Endothelial cell of umbilical vein (primary cell): ENCODE results near the gene SPRED1.

ENCODE experiments used
- CTCF ChIP-seq, 2 donors: IDR thresholded peaks; 1 replicate in 1 of 2; 2 replicates in 1 of 2; pipeline ENCODE4 v1.5.1; 2011; ENCODE audit warnings: low read length in 2 of 2, mild to moderate bottlenecking in 2 of 2, moderate library complexity in 2 of 2, control low read depth in 1 of 2, inconsistent platforms in 1 of 2, low read depth in 1 of 2; ENCODE audit not compliant: insufficient read depth in 1 of 2; ENCODE audit errors: extremely low read depth in 1 of 2
- EZH2 ChIP-seq: IDR thresholded peaks from 2 replicates; pipeline ENCODE4 v1.6.1; 2012; ENCODE audit warnings: borderline replicate concordance, low read depth, mild to moderate bottlenecking, moderate library complexity, low read length, inconsistent platforms; ENCODE audit not compliant: severe bottlenecking
- MAX ChIP-seq: IDR thresholded peaks from 2 replicates; pipeline ENCODE4 v1.6.1; 2011; ENCODE audit not compliant: insufficient read depth, insufficient read length
- MYC ChIP-seq: IDR thresholded peaks from one replicate; pipeline ENCODE4 v1.6.1; 2011; ENCODE audit warnings: mild to moderate bottlenecking, low read depth, low read length
- POLR2A ChIP-seq: IDR thresholded peaks from 2 replicates; pipeline ENCODE4 v1.6.1; 2012; ENCODE audit warnings: low read depth, mild to moderate bottlenecking, control low read depth, low read length

GRCh38 chr15:38308797-38309196 is 56.2 kb downstream of the SPRED1 start:
- no peak for TF ChIP-seq EZH2
- TF ChIP-seq CTCF (IDR thresholded peaks at IDR 0.05; ENCODE audit: extremely low read depth in 1 of 2, insufficient read depth in 1 of 2, low read depth in 1 of 2, low read length in 2 of 2) = no peak
- TF ChIP-seq MYC = no peak
- no peak for TF ChIP-seq POLR2A
- TF ChIP-seq MAX = no peak
